Measurements from ENCODE around the gene VPS13D.

The VPS13D gene

DNA sequence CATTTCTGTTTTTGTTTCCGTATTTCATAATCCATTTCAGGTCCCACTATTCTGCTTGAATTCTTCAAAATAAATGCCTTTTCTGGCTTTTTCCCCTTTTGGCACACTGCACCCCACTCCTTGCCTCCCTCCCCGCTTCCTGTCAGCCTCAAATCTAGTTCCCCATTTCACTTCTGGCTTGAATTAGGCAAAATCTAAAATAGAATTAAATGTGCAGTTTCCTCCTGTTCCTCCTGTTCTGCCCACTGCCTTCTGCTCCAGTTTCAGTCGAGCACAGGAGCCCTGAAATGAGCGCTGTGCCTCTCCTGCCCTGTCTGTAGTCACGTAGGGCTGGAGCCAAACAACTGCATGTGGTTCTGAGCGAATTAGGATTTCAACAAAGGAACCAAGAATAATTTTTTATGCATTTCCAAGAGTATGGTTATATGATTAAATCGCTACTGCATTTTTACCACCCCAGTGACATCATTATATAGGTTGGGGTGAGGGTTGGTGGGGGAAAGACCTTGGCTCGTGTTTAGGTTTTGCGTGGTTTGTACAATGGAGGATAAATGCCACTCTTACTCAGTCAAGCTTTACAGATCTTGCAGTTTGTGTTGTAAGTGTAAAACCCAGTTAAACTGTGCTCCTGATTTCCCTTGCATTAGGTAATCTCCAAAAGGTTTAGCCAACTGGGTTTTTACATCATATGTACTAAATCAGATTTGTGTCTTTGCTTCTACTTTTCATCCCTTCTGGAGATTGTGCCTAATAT is 114.9 kb downstream of the VPS13D start:
- DNase-seq (ENCODE audit: extremely low spot score) = peak; percentile 11
- ChIA-PET POLR2A (no interaction called here), CTCF (interaction anchor here (0.8 to 1.5 kb wide), 3 partner anchors 10 to 257 kb away, joined by 3 to 4 read pairs (median 3); no protein-coding TSS in a partner anchor)
- no peak for TF ChIP-seq CTCF (IDR thresholded peaks at IDR 0.05; ENCODE audit: control extremely low read depth, extremely low read depth, low read depth, missing control alignments)

GRCh38 chr1:12345350-12346217 is 115.8 kb downstream of the VPS13D start:
- DNase-seq (ENCODE audit: extremely low spot score) = peak; percentile 12
- ChIA-PET POLR2A (no interaction called here), CTCF (no interaction called here)
- no peak for TF ChIP-seq CTCF (IDR thresholded peaks at IDR 0.05; ENCODE audit: control extremely low read depth, extremely low read depth, low read depth, missing control alignments)

DNA sequence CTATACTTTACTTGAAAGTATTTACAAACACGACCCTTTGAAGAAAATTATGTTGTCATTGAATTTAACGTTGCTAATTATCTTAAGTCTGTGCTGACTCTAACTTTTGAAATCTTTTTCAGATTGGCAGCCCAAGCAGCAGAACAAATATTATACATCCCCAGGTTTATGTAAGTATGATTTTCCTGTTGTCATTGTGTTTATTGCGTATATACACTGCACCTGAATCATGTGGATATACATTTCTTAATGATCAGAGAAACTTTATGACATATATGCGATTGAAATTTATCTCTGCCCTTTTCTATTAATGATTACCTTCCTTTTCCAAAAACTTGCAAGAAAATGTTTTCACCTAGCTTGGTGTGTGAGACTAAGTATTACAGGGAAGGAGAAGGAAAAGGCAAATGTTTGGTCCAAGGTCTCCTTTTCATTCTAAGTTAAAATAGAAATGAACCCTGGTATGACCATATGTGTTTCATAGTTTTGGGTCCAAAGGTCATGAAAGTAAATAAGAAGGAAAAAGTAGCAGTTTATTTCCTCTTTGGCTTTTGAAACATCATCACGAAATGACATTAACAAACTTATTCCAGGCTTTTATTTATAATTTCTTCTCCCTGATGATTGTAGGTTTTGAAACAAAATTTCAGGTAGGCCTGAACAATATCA is 116.8 kb downstream of the VPS13D start:
- no peak for DNase-seq (ENCODE audit: extremely low spot score)
- POLR2A ChIA-PET = no interaction called here
- CTCF ChIA-PET = no interaction called here
- no peak for TF ChIP-seq CTCF (IDR thresholded peaks at IDR 0.05; ENCODE audit: control extremely low read depth, extremely low read depth, low read depth, missing control alignments)

DNA sequence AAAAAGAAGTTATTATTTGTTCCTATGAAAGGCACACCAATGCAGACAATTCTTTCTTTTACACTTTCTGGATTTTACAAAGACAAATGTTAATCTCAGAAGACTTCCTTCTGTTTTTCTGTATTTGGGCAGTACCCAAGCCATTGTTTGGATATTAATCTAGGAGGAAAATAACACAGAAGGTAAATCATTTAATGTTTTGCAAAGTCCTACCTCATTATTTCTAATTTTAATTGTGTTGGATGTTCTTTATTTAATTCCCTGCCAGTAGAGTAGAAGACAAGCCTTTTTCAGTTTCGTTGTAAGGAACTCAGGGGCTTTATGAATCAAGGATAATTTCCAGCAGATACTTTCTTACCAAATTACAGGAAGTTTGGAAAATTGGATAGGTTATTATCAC is 118.3 kb downstream of the VPS13D start:
- no peak for DNase-seq (ENCODE audit: extremely low spot score)
- ChIA-PET CTCF (no interaction called here), POLR2A (no interaction called here)
- TF ChIP-seq CTCF (IDR thresholded peaks at IDR 0.05; ENCODE audit: control extremely low read depth, extremely low read depth, low read depth, missing control alignments) = no peak

DNA sequence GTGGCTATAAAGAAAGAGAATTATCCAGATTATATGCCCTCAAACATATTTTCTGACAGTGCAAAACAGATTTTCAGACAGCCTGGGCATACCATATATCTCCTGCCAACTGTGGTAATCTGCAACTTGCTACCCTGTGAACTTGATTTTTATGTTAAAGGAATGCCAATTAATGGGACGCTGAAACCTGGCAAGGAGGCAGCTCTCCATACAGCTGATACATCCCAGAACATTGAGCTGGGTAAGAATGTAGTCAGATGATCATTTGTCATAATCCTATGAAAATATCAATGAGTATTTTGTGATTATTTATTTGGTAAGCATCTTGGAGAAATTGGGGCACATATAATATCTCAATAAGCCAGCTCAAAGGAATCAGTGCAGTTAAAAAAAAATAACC is 124.2 kb downstream of the VPS13D start:
- no peak for TF ChIP-seq CTCF (IDR thresholded peaks at IDR 0.05; ENCODE audit: control extremely low read depth, extremely low read depth, low read depth, missing control alignments)
- DNase-seq (ENCODE audit: extremely low spot score) = no peak
- POLR2A ChIA-PET = no interaction called here

More for the DNA sequence above, 124.2 kb downstream of the VPS13D start:
- CTCF ChIA-PET = interaction anchor here (1.1 kb wide), 1 partner anchor 82 kb away, joined by 3 read pairs; no protein-coding TSS in a partner anchor
